ENCODE results near the gene TTF1.
"Not testable (repeated sequence)": the region's sequence is repeated elsewhere in the genome, so short reads cannot be mapped to it uniquely, and the experiment has no call there.

Gene TTF1

DNA sequence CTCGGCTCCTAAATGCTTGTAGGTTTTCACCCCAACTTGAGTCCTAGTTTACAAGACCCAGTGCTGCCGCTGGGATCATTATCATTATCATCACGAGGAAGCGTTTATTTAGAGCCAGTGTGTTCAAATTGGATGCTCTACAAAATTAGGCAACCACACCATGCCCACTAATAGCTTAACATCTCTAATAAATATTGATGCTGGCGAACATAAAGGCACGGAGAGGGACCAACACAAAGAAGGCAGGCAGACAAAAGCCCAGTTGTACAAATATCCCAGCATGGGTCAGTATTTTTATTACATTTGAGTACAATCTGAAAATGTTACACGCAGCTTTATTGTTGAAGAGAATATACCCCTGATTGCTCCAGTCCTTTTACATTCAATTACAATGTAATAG lies 8.1 kb upstream of the TTF1 start:
- in situ Hi-C loops (cut with HindIII; ENCODE audit: low sequenced_read_pairs) = loop anchor here (10.0 to 25.0 kb wide), 2 partner anchors 148 to 240 kb away; no protein-coding TSS in a partner anchor

GRCh38 chr9:132413926-132414325 lies 7.3 kb upstream of the TTF1 start:
- in situ Hi-C loops (cut with HindIII; ENCODE audit: low sequenced_read_pairs) = loop anchor here (10.0 to 25.0 kb wide), 2 partner anchors 148 to 241 kb away; no protein-coding TSS in a partner anchor

GRCh38 chr9:132412089-132412488 lies 5.4 kb upstream of the TTF1 start:
- in situ Hi-C loops (cut with HindIII; ENCODE audit: low sequenced_read_pairs) = loop anchor here (10.0 to 25.0 kb wide), 2 partner anchors 150 to 243 kb away; no protein-coding TSS in a partner anchor

- in situ Hi-C loops (cut with HindIII; ENCODE audit: low sequenced_read_pairs) = loop anchor here (10.0 to 25.0 kb wide), 2 partner anchors 151 to 244 kb away; no protein-coding TSS in a partner anchor
These were observed 4.5 kb upstream of the TTF1 start for GRCh38 chr9:132411091-132411508.

DNA sequence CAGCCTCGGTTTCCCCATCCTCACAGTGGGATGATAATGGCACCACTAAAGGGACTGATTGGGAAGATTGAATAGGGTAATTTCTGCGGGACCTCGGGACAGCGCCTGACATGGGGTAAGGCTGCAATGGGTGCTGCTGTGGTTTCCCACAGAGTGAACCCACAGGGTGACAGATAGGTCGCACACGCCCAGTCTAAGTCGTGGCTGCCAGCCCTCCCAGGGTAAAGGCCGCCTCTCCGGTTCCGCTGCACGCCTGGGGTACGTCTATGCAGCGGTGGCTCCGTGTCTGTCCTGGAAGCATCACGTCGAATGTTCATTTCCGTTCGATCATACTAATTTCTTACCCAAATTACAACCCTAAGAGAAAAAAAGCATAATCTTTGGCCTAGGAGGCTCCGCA lies 4.0 kb upstream of the TTF1 start:
- in situ Hi-C loops (cut with HindIII; ENCODE audit: low sequenced_read_pairs) = loop anchor here (10.0 to 25.0 kb wide), 2 partner anchors 152 to 244 kb away; no protein-coding TSS in a partner anchor

- in situ Hi-C loops (cut with HindIII; ENCODE audit: low sequenced_read_pairs) = loop anchor here (10.0 to 25.0 kb wide), 2 partner anchors 152 to 245 kb away; no protein-coding TSS in a partner anchor
These were observed 3.3 kb upstream of the TTF1 start, which contains the start of gene CFAP77 for GRCh38 chr9:132409828-132410528. CFAP77 (plus strand) TSS chr9:132410211; CDS start chr9:132410272, 61 bp downstream.

- in situ Hi-C loops (cut with HindIII; ENCODE audit: low sequenced_read_pairs) = loop anchor here (25.0 kb wide), 1 partner anchor 154 kb away; no protein-coding TSS in a partner anchor
These were observed 1.9 kb upstream of the TTF1 start for GRCh38 chr9:132408521-132408920.

DNA sequence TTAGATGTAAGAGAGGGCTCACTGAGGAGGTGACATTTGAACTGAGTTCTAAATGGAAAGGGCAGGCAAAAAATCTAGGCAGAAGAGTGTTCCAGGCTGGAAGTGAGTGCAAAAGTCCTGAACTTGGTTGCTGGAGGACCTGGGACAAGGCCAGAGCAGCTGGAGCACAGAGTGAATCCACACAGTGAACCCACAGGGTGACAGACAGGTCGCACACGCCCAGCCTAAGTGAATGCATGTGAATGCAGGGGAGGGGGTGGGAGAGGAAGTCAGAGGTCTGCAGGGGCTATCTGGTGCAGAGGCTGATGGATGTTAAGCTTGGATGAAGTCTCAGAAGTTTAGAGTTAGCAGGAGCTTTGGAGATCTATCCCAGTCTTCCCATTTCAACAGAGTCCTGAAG lies 556 bp upstream of the TTF1 start:
- in situ Hi-C loops (cut with HindIII; ENCODE audit: low sequenced_read_pairs) = loop anchor here (25.0 kb wide), 1 partner anchor 155 kb away; no protein-coding TSS in a partner anchor

DNA sequence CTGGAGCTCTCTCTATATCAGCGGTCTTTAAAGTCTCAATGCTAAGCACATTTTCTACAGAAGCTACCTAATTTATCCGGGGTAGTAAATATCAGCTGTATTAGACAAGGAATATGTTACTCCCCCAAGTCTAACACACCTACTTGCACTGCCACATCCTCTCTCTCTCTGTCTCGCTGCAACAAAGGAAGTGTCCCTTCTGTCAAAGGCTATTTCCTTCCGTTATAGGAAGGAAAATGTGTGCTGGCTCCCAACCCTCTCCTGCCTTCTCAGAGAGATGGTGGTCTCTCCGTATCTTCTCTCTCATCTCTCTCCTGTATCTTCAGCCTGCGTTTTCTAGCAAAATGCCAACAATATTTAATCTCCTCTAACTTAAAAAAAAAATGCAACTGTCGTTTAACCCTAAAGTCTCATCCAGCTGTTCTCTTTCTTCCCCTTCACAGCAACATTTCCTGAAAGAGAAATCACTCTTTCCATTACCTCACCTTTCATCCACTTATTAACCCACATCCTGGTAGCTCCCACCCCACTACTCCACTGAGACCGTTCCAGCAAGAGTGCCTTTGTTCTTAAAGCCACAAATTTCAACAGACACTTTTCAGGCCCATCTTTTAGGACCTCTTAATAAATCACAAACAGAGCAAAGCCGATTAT lies 2.3 kb downstream of the TTF1 start:
- in situ Hi-C loops (cut with HindIII; ENCODE audit: low sequenced_read_pairs) = loop anchor here (25.0 kb wide), 1 partner anchor 158 kb away; no protein-coding TSS in a partner anchor

- in situ Hi-C loops (cut with HindIII; ENCODE audit: low sequenced_read_pairs) = loop anchor here (25.0 kb wide), 1 partner anchor 160 kb away; no protein-coding TSS in a partner anchor
These were observed 4.8 kb downstream of the TTF1 start for GRCh38 chr9:132401824-132402223.

DNA sequence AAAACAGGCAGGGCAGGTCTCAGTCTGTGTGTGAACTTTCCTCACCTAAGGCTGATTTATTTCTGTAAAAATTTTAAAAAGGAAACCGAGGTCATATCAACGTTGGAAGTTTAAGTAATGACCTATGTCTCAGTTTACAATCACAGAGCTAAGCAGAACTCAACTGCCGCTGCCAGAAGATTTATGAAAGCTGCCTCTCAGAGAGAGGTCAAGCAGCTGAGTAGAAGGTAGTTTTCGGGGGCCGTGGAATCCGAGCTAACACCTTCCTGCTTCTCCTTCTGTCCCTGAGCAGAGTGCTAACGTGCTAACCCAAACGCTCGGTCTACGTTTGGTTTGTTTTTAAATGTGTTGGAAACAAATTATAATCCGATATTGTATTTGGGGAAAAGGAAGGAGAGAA lies 11.1 kb downstream of the TTF1 start:
- in situ Hi-C loops (cut with HindIII; ENCODE audit: low sequenced_read_pairs) = no loop called here

DNA sequence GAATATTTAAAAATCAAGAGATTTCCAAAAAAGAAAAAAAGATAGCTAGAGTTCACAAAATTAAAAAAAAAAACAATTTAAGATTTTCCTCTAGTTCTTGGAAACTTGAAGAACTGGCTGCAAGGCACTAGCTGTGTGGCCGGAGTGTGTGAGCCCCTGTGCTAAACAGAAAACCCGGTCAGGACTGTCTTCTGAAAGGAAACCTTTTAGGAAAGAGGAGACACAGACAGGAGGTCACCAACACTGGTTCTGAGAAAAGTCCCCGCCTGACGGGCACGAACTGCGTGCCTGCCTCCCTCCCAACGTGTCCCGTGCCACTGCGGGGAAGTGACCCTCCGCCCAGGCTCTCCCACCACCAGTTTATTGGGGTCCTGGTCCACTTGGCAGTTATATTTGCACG lies 15.2 kb downstream of the TTF1 start:
- in situ Hi-C loops (cut with HindIII; ENCODE audit: low sequenced_read_pairs) = no loop called here

DNA sequence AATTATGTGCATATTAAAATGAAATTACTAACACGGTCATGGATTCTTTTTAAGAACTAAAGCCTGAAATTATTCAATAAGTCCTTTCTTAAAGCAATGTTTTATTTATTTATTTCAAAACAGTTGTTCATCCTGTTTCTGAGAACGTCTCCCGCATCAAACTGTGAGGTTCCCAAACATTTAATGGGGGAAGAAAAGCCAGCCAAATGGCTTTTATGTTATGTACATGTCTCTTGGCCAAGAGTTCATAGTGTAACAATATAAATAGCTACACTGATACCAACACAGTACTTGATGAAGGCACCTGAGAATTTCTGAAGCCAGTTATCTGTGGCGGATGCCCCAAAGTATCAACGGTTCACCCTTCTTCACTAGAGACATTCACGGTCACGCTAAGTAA lies 15.7 kb downstream of the TTF1 start:
- in situ Hi-C loops (cut with HindIII; ENCODE audit: low sequenced_read_pairs) = no loop called here

- in situ Hi-C loops (cut with HindIII; ENCODE audit: low sequenced_read_pairs) = no loop called here
These were observed 19.5 kb downstream of the TTF1 start for GRCh38 chr9:132387133-132387532.

- in situ Hi-C loops (cut with HindIII; ENCODE audit: low sequenced_read_pairs) = no loop called here
These were observed 22.3 kb downstream of the TTF1 start for GRCh38 chr9:132384376-132384775.

GRCh38 chr9:132383462-132383883 lies 23.2 kb downstream of the TTF1 start:
- in situ Hi-C loops (cut with HindIII; ENCODE audit: low sequenced_read_pairs) = no loop called here

- in situ Hi-C loops (cut with HindIII; ENCODE audit: low sequenced_read_pairs) = no loop called here
These were observed 24.6 kb downstream of the TTF1 start for GRCh38 chr9:132381966-132382541.

- in situ Hi-C loops (cut with HindIII; ENCODE audit: low sequenced_read_pairs) = not testable (repeated sequence)
These were observed 28.2 kb downstream of the TTF1 start for GRCh38 chr9:132378416-132378815.

DNA sequence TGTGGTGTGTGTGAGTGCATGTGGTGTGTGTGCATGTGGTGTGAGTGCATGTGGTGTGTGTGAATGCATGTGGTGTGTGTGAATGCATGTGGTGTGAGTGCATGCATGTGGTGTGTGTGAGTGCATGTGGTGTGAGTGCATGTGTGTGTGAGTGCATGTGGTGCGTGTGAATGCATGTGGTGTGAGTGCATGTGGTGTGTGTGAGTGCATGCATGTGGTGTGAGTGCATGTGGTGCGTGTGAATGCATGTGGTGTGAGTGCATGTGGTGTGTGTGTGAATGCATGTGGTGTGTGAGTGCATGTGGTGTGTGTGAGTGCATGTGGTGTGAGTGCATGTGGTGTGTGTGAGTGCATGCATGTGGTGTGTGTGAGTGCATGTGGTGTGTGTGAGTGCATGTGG lies 28.9 kb downstream of the TTF1 start:
- in situ Hi-C loops (cut with HindIII; ENCODE audit: low sequenced_read_pairs) = not testable (repeated sequence)

GRCh38 chr9:132372177-132373095 lies 34.2 kb downstream of the TTF1 start:
- in situ Hi-C loops (cut with HindIII; ENCODE audit: low sequenced_read_pairs) = no loop called here

Measured in DLD1 (cell line).